ENCODE results near the gene TMEM215. TPM values are rescaled to one million over a fixed set of nuclear protein-coding genes. Genes with fewer than 3 reads are reported as not detected.

The TMEM215 gene
- not detected for total RNA-seq
- not detected for polyA plus RNA-seq
- long read RNA-seq, donor 1: 0 reads
- long read RNA-seq, donor 2: 0 reads
- long read RNA-seq, donor 3: 0 reads

- Histone ChIP-seq H3K27ac (no peak within 1 kb of the TSS), H3K36me3 (no peaks in the 10 kb centered on the region), H3K4me1 (peaks cover 0 to 12% (median 0%) of the 10 kb centered on the region in 12 donors), H3K27me3 (peaks cover 8 to 62% (median 39%) of the 10 kb centered on the region in 9 donors), H3K4me3 (peak within 1 kb of the TSS in 7 of 12 donors; percentile 1 to 29 (median 15)), H3K9me3 (no peaks in the 10 kb centered on the region)
- DNase-seq (peak in 2 of 5 donors; percentile 27 to 56), ATAC-seq (no peak)
- intact Hi-C loops (cut with DNase I): no loop called here
- TF ChIP-seq CTCF (IDR thresholded peaks at IDR 0.05) (no peak), POLR2A (IDR thresholded peaks at IDR 0.05) (no peak)
- WGBS, 4 donors: 1 to 2% (median 1%) methylated on average over 12 to 59 of the region's 59 CpGs
Observed at GRCh38 chr9:32783168-32783891, at the start of gene TMEM215. Gene TMEM215 (plus strand): TSS chr9:32783540. CDS start chr9:32784184, 644 bp downstream.

GRCh38 chr9:32735476-32735875 lies 47.9 kb upstream of the TMEM215 start:
- intact Hi-C loops (cut with DNase I): no loop called here
- ATAC-seq: no peak
- H3K9me3 ChIP-seq: peaks cover 0 to 3% (median 0%) of the 10 kb centered on the region in 12 donors

GRCh38 chr9:32737378-32737777 lies 46.0 kb upstream of the TMEM215 start:
- no peak for DNase-seq
- no peak for ATAC-seq
- Histone ChIP-seq H3K9me3 (peaks cover 0 to 3% (median 0%) of the 10 kb centered on the region in 12 donors), H3K4me1 (no peaks in the 10 kb centered on the region), H3K27me3 (no peaks in the 10 kb centered on the region), H3K4me3 (no peak overlapping the region), H3K27ac (no peak overlapping the region), H3K36me3 (no peaks in the 10 kb centered on the region)
- no peak for TF ChIP-seq POLR2A (IDR thresholded peaks at IDR 0.05)
- no peak for TF ChIP-seq CTCF (IDR thresholded peaks at IDR 0.05)
- WGBS, 4 donors: 59 to 78% (median 66%) methylated on average over 1 of the region's 1 CpG
- intact Hi-C loops (cut with DNase I): no loop called here

More at GRCh38 chr9:32735476-32735875, 47.9 kb upstream of the TMEM215 start:
- 64 to 79% (median 75%) methylated on average over 3 of the region's 3 CpGs for WGBS, 4 donors
- H3K27me3 ChIP-seq: no peaks in the 10 kb centered on the region
- H3K4me1 ChIP-seq: no peaks in the 10 kb centered on the region
- DNase-seq: no peak
- H3K36me3 ChIP-seq: no peaks in the 10 kb centered on the region
- no peak overlapping the region for H3K27ac ChIP-seq
- H3K4me3 ChIP-seq: no peak overlapping the region
- TF ChIP-seq POLR2A (IDR thresholded peaks at IDR 0.05): no peak
- TF ChIP-seq CTCF (IDR thresholded peaks at IDR 0.05): no peak

GRCh38 chr9:32738501-32739172 lies 44.7 kb upstream of the TMEM215 start:
- ATAC-seq (no peak), DNase-seq (no peak)
- Histone ChIP-seq H3K36me3 (no peaks in the 10 kb centered on the region), H3K9me3 (no peaks in the 10 kb centered on the region), H3K27me3 (no peaks in the 10 kb centered on the region), H3K4me1 (no peaks in the 10 kb centered on the region), H3K27ac (no peak overlapping the region), H3K4me3 (no peak overlapping the region)
- 83 to 92% (median 84%) methylated on average over 4 of the region's 4 CpGs for WGBS, 4 donors
- intact Hi-C loops (cut with DNase I): no loop called here
- TF ChIP-seq POLR2A (IDR thresholded peaks at IDR 0.05) (no peak), CTCF (IDR thresholded peaks at IDR 0.05) (no peak)

Data from heart left ventricle (tissue), 16 donors.